K562 (cell line): ENCODE measurements around the gene CHERP. TPM values are rescaled to one million over a fixed set of nuclear protein-coding genes. Genes with fewer than 3 reads are reported as not detected.
A peak's percentile ranks its signal among the peaks of the same experiment; 100 is the strongest.

Experiments used
- ATF6 ChIP-seq: sonication (generic); formaldehyde crosslinking; IDR thresholded peaks from 2 replicates; pipeline ENCODE4 v1.4.0; 2020; ENCODE audit warnings: mild to moderate bottlenecking, missing genetic modification reagents
- BCOR ChIP-seq: fragments of 450-650 bp; IDR thresholded peaks from 2 replicates; pipeline ENCODE4 v1.6.1; 2016
- BMI1 ChIP-seq: fragments of 150-350 bp; IDR thresholded peaks from 2 replicates; pipeline ENCODE4 v1.6.1; 2014; ENCODE audit warnings: low read length
- CREBBP ChIP-seq: IDR thresholded peaks from one replicate; pipeline ENCODE4 v1.6.1; 2012; ENCODE audit warnings: low read depth, mild to moderate bottlenecking, control low read depth, inconsistent platforms, low read length
- E2F3 ChIP-seq: fragments of 250-450 bp; sonication (Bioruptor Pico); IDR thresholded peaks from 2 replicates; pipeline ENCODE4 v1.4.0; 2020; ENCODE audit warnings: mild to moderate bottlenecking
- ETS1 ChIP-seq: conservative IDR thresholded peaks from 2 replicates; pipeline ENCODE4 v1.6.1; 2011; ENCODE audit warnings: low read depth, mild to moderate bottlenecking, low read length; ENCODE audit not compliant: control insufficient read depth
- FOXJ3 ChIP-seq: sonication (generic); formaldehyde crosslinking; IDR thresholded peaks from 2 replicates; pipeline ENCODE4 v1.4.0; 2020; ENCODE audit warnings: mild to moderate bottlenecking, missing genetic modification reagents
- HOXB6 ChIP-seq: fragments of 250-450 bp; sonication (Bioruptor Pico); IDR thresholded peaks from 2 replicates; pipeline ENCODE4 v1.5.1; 2022; ENCODE audit warnings: mild to moderate bottlenecking, borderline replicate concordance
- MEF2A ChIP-seq: IDR thresholded peaks from 2 replicates; pipeline ENCODE4 v1.6.1; 2011; ENCODE audit warnings: low read depth, mild to moderate bottlenecking, low read length, moderate library complexity; ENCODE audit not compliant: control insufficient read depth
- MTA3 ChIP-seq: fragments of 450-650 bp; formaldehyde crosslinking; IDR thresholded peaks from 2 replicates; pipeline ENCODE4 v1.6.1; 2017; ENCODE audit warnings: mild to moderate bottlenecking, borderline replicate concordance
- MXD1 ChIP-seq: fragments of 250-450 bp; sonication (Bioruptor Pico); IDR thresholded peaks from 2 replicates; pipeline ENCODE4 v1.8.0; 2021; ENCODE audit warnings: borderline replicate concordance, mild to moderate bottlenecking, moderate library complexity; ENCODE audit not compliant: poor library complexity, severe bottlenecking
- NRF1 ChIP-seq, 2 experiments: fragments of 450-650 bp; IDR thresholded peaks in 1 of 2; conservative IDR thresholded peaks in 1 of 2; 2 replicates each; pipeline ENCODE4 v1.6.1; 2014; ENCODE audit warnings: mild to moderate bottlenecking in 2 of 2
- POLR2G ChIP-seq: fragments of 200-400 bp; formaldehyde crosslinking; IDR thresholded peaks from 2 replicates; pipeline ENCODE4 v1.6.1; 2017; ENCODE audit warnings: low read depth, mild to moderate bottlenecking, antibody characterized with exemption, low read length, moderate library complexity
- SMARCA5 ChIP-seq: fragments of 450-650 bp; IDR thresholded peaks from 2 replicates; pipeline ENCODE4 v1.6.1; 2016
- SP2 ChIP-seq: IDR thresholded peaks from 2 replicates; pipeline ENCODE4 v1.6.1; 2011; ENCODE audit warnings: mild to moderate bottlenecking, low read depth, low read length, moderate library complexity; ENCODE audit not compliant: poor library complexity, severe bottlenecking; ENCODE audit errors: extremely low read depth
- TEAD1 ChIP-seq, 2 experiments: fragments of 450-650 bp in 1 of 2; sonication (generic) in 1 of 2; formaldehyde crosslinking; IDR thresholded peaks; 2 replicates each; pipeline versions ENCODE4 v1.4.0 to v1.8.0; 2020 to 2022; ENCODE audit warnings: mild to moderate bottlenecking in 2 of 2, missing genetic modification reagents in 1 of 2
- TEAD2 ChIP-seq: fragments of 450-650 bp; IDR thresholded peaks from 2 replicates; pipeline ENCODE4 v1.6.1; 2016; ENCODE audit warnings: missing genetic modification characterization, control low read depth, missing compliant biosample characterization
- ZFP30 ChIP-seq: fragments of 250-450 bp; sonication (Bioruptor Pico); IDR thresholded peaks from 2 replicates; pipeline ENCODE4 v1.8.0; 2022; ENCODE audit warnings: moderate library complexity, mild to moderate bottlenecking, inconsistent platforms, borderline replicate concordance
- ZNF124 ChIP-seq: sonication (generic); formaldehyde crosslinking; IDR thresholded peaks from 2 replicates; pipeline ENCODE4 v1.8.1; 2022; ENCODE audit warnings: missing genetic modification reagents
- ZNF764 ChIP-seq: fragments of 250-450 bp; sonication (Bioruptor Pico); IDR thresholded peaks from 2 replicates; pipeline ENCODE4 v1.4.0; 2020; ENCODE audit warnings: low read depth, mild to moderate bottlenecking, moderate library complexity
- polyA plus RNA-seq, 8 experiments: library from polyadenylated mRNA; depleted of rRNA in 4 of 8; stranded (reverse) in 5 of 8; unstranded in 3 of 8; fragments of >200 nt; fragmentation: Nextera tagmentation in 2 of 8; fragmentation: Illumina TruSeq in 1 of 8; extraction: Ambion mirVana in 2 of 8; extraction: Trizol in 1 of 8; gene quantifications; 2 replicates each; pipeline versions ENCODE4 v1.2.1 to v1.2.3, GENCODE V29; 2011 to 2014; ENCODE audit warnings: inconsistent platforms in 1 of 8, missing spikeins in 1 of 8
- total RNA-seq, 7 experiments: library from RNA; depleted of rRNA in 6 of 7; stranded (reverse); fragments of >200 nt in 6 of 7; fragmentation: Illumina TruSeq in 2 of 7; extraction: Trizol in 2 of 7; gene quantifications; 2 replicates each; pipeline versions ENCODE4 v1.2.1 to v1.2.3, GENCODE V29; 2011 to 2021; ENCODE audit warnings: low replicate concordance in 1 of 7
- TF ChIP-seq, protein P1 (sequence below): sonication (generic); formaldehyde crosslinking; IDR thresholded peaks from 2 replicates; pipeline ENCODE4 v1.8.0; 2022; ENCODE audit warnings: missing genetic modification reagents, mild to moderate bottlenecking, borderline replicate concordance
- TF ChIP-seq, protein P2 (sequence below), 2 experiments: fragments of 200-800 bp in 1 of 2; sonication (Bioruptor generic) in 1 of 2; sonication (generic) in 1 of 2; formaldehyde crosslinking in 1 of 2; IDR thresholded peaks in 1 of 2; conservative IDR thresholded peaks in 1 of 2; 2 replicates each; pipeline versions ENCODE4 v1.5.0 to v1.6.1; 2016 to 2020; ENCODE audit warnings: missing compliant biosample characterization in 1 of 2, missing genetic modification characterization in 1 of 2, missing genetic modification reagents in 1 of 2

CHERP gene
- total and polyA plus RNA-seq, 9 of the 15 experiments (the other 6 are each of a cell fraction or from before 2014, with no cell fraction given) = 0.60 to 85.1 (median 7.8) TPM

DNA sequence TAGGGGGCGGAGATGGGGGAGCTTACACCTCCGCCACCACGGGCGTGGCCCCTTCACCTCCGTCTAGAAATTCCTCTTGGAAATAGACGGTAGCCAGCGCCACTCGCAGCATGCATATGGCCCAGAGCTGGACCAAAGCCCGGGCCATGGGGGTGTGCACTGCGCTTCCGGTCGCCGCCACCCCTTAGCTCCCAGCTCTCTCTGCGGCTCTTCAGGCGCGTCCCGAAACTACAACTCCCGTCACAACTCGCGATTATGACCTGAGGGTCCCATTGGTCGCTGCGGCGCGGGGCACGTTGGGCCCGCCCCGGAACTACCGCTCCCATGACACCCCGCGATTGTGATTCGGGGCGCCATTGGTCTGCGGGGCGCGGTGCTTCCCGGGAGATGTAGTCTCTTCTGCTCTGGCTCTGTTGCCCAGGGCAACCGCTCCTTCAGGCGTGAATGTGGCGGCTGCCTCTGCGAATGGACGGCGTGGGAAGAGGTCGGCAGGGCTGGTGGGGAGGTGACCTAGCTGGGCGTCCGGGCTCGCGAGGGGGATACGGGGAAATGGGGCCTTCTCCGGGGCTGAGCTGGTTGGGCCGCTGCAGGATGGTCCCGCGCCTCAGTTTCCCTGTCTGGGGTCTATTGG lies 46.1 kb downstream of the CHERP start, which contains the start of the genes C19orf44 and CALR3 (continued):
- no peak for TF ChIP-seq MEF2A
- no peak for TF ChIP-seq TEAD2 (tag)
- TF ChIP-seq MTA3 = peak; percentile 66; the same call in 1 of the 2 replicates
- TF ChIP-seq ETS1 = peak; percentile 100
- TF ChIP-seq, protein P1, sequence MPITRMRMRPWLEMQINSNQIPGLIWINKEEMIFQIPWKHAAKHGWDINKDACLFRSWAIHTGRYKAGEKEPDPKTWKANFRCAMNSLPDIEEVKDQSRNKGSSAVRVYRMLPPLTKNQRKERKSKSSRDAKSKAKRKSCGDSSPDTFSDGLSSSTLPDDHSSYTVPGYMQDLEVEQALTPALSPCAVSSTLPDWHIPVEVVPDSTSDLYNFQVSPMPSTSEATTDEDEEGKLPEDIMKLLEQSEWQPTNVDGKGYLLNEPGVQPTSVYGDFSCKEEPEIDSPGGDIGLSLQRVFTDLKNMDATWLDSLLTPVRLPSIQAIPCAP = no peak
- no peak for TF ChIP-seq CREBBP
- no peak for TF ChIP-seq HOXB6 (CRISPR knock-in tag)
- no peak for TF ChIP-seq ATF6 (CRISPR knock-in tag)
- TF ChIP-seq ZNF764 = no peak
- TF ChIP-seq SP2 = peak; percentile 37
- TF ChIP-seq, protein P2, sequence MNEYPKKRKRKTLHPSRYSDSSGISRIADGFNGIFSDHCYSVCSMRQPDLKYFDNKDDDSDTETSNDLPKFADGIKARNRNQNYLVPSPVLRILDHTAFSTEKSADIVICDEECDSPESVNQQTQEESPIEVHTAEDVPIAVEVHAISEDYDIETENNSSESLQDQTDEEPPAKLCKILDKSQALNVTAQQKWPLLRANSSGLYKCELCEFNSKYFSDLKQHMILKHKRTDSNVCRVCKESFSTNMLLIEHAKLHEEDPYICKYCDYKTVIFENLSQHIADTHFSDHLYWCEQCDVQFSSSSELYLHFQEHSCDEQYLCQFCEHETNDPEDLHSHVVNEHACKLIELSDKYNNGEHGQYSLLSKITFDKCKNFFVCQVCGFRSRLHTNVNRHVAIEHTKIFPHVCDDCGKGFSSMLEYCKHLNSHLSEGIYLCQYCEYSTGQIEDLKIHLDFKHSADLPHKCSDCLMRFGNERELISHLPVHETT (CRISPR knock-in tag; conservative IDR thresholded peaks at IDR 0.05 in 1 of 2, IDR thresholded peaks at IDR 0.05 in 1 of 2) = peak in 1 of 2 experiments; percentile 83; a peak in 2 of 4 replicates
- TF ChIP-seq E2F3 (CRISPR knock-in tag) = no peak
- TF ChIP-seq FOXJ3 (CRISPR knock-in tag) = no peak
- TF ChIP-seq ZFP30 (CRISPR knock-in tag) = no peak
- TF ChIP-seq NRF1 (conservative IDR thresholded peaks at IDR 0.05 in 1 of 2, IDR thresholded peaks at IDR 0.05 in 1 of 2) = peak; percentile 76 to 82
- TF ChIP-seq SMARCA5 = no peak
- no peak for TF ChIP-seq ZNF124 (CRISPR knock-in tag)
- TF ChIP-seq POLR2G = peak; percentile 92
- TF ChIP-seq BMI1 = peak; percentile 86
- TF ChIP-seq BCOR = peak; percentile 28; the same call in 1 of the 2 replicates
- TF ChIP-seq TEAD1 (CRISPR knock-in tag; IDR thresholded peaks at IDR 0.05) = 0 out of 4 replicates have a peak, but pooled peaks have one; percentile 38 to 63
- no peak for TF ChIP-seq MXD1 (CRISPR knock-in tag)
